ACHN (cell line): Measurements from ENCODE around the gene SGTA.
"Not testable (repeated sequence)": the region's sequence is repeated elsewhere in the genome, so short reads cannot be mapped to it uniquely, and the experiment has no call there.

ENCODE experiments used
- DNase-seq: peaks from one replicate; pipeline ENCODE4 v3.0.0-alpha.2; 2015
- in situ Hi-C: cut with HindIII; loops from 2 replicates; pipeline ENCODE4 v1.10.0; 2017; ENCODE audit warnings: low sequenced_read_pairs, low pct_ligation_motif_present, low pct_unique_long_range_greater_than_20kb

The SGTA gene

GRCh38 chr19:2797280-2797679, 14.2 kb upstream of the SGTA start:
- in situ Hi-C loops: no loop called here
- DNase-seq: no peak

GRCh38 chr19:2796659-2797266, 13.7 kb upstream of the SGTA start:
- in situ Hi-C loops: no loop called here
- DNase-seq: no peak

GRCh38 chr19:2795827-2796658, 13.0 kb upstream of the SGTA start:
- in situ Hi-C loops: no loop called here
- no peak for DNase-seq

GRCh38 chr19:2793577-2793976, 10.5 kb upstream of the SGTA start:
- in situ Hi-C loops: no loop called here

DNA sequence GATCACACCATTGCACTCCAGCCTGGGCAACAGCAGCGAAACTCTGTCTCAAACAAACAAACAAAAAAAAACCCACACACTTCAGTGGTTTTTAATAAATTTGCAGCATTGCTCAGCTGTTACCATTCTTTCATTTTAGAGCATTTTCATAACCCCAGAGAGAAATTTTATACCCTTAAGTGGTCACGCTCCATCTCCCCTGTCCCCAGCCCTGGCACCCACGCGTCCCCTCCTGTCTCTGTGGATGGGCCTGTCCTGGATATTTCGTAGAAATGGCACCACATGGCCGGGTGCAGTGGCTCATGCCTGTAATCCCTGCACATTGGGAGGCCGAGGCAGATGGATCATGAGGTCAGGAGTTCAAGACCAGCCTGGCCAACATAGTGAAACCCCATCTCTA, 10.1 kb upstream of the SGTA start:
- in situ Hi-C loops: no loop called here
- DNase-seq: no peak

More at GRCh38 chr19:2793577-2793976, 10.5 kb upstream of the SGTA start:
- no peak for DNase-seq

GRCh38 chr19:2792666-2793065, 9.6 kb upstream of the SGTA start:
- DNase-seq, in situ Hi-C loops: not testable (repeated sequence)

DNA sequence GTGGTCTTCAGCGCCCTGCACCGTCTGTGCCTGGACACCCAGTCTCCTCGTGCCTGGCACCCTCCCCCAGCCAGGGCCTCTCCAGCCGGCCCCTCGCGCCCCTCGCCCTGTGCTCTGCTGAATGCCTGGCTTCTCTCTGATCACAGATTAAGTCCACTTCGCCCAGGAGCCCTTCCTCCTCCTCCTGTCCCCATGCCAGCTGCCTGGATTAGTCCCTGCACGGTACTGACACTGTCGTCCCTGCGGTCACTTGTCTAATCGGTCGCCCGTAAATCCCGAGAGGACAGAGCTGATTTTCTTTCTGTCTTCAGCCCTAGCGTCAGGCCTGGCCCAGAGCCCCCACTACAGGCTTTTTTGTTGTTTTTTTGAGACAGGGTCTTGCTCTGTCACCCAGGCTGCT, 8.8 kb upstream of the SGTA start:
- in situ Hi-C loops: no loop called here
- DNase-seq: no peak

- in situ Hi-C loops: no loop called here
- no peak for DNase-seq
These were observed 8.4 kb upstream of the SGTA start for GRCh38 chr19:2791440-2791839.

DNA sequence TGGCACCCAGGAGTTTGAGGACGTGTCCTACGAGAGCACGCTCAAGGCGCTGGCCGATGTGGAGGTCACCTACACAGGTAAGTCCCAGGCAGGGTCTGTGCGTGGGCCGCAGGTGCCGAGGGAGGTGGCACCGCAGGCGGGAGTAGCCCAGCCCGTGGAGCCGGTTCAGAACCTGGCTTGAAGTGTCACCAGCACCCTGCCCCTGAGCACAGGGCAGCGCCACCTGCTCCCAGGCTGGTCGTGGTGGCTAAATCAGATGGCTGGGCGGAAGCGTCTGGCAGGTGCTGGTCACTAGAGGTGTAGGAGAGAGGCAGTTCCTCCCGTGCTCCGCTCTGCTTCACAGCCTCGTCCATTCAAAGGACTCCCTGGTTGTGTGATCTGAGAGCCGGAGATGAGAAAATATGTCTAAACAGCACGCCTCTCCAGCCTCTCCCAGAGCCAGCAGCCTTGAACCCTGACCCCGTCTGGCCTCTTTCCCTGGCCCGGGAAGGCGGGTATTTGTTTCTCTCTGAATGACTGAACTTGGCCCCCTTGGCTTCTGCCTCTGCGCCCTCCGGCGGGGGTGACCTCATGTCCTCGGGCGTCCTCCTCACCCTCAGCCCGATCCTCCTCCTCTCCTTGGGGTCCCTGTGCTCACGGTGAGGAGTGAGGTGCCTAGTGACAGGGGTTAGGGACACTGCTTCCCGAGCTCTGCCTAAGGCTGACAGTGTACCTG, 7.6 kb upstream of the SGTA start:
- in situ Hi-C loops: no loop called here
- DNase-seq: no peak

DNA sequence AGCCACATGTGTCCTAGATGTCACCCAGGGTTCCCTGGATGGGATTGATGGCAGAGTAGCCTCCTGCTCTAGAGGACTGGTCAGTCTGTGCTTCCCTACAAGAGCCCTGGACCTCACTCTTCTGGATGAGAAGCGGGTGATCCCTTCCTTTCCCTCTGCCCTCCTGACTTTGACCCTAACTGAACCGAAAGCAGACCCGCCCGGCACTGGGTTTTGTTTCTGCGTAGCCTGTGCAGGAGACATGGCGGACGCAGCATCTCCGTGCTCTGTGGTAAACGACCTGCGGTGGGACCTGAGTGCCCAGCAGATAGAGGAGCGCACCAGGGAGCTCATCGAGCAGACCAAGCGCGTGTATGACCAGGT, 7.1 kb upstream of the SGTA start:
- no peak for DNase-seq
- in situ Hi-C loops: no loop called here

DNA sequence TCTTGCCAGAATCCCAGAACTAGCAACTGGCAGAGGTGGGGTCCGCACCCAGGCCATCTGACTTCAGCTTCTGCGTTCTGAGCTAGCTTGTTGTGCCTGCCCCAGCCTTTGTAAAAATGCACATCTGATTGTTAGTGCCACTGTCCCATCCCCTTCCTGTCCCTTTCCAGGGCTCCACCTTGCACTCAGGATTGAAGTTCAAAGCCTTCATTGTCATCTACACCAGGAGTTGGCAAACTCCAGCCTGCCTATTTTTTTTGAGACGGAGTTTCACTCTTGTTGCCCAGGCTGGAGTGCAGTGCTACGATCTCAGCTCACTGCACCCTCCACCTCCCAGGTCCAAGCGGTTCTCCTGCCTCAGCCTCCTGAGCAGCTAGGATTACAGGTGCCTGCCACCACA, 5.2 kb upstream of the SGTA start:
- in situ Hi-C loops: no loop called here
- no peak for DNase-seq

DNA sequence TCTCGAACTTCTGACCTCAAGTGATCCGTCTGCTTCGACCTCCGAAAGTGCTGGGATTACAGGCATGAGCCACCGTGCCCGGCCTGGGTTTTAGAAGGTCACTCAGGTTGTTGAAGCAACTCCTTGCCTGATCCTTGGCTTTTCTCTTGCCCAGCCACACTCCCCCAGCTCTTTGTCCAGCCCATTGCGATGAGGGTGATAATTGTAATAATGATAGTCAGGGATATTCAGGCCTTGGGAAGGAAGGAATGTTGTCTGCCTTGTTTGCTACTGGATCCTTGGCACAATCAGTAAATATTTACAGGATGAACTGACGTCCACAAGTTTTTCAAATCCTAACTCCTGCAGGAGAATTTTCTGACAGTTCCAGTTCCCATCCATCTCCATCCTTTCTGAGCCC, 4.0 kb upstream of the SGTA start:
- in situ Hi-C loops: no loop called here
- no peak for DNase-seq

DNA sequence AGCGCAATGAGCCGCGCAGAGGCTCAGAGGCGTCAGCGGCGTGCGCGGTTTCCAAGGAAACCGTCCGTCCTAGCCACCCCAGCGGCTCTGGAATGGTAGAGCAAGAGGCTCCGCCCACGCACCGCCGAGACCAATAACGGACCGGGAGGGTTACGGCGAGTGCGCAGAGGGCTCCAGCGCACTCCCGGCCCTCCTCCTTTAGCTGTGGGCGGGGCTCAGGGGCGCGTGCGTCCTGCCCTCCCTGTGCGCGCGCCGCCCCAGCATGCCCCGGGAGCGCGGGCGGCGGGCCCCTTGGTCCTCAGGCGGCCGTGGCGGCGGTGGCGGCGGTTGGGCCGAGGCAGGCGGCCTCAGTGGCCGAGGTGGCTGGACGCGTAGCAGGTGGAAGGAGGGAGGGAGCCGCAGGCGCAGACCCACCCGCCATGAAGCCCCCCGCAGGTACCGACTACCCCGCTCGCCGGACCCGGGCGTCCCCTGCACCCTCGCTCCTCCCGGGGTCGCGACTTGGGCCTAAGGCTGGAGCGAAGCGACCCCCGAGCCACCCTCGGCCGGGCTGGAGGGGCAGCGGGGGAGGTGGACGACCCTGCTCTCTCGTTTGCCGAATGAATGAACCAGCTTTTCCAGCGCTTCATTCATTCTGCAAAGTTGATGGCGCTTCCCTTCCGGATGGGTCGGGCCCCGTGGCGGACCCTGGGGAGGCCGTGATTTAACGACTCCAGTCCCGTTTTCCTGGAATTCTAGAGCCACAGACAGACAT, 2.3 kb upstream of the SGTA start, which contains the start of gene THOP1:
THOP1 (plus strand) TSS at position 260 of the 754 bp plus-strand sequence; CDS start at position 420, 160 bp downstream.
- peak; percentile 98 for DNase-seq
- in situ Hi-C loops: no loop called here

DNA sequence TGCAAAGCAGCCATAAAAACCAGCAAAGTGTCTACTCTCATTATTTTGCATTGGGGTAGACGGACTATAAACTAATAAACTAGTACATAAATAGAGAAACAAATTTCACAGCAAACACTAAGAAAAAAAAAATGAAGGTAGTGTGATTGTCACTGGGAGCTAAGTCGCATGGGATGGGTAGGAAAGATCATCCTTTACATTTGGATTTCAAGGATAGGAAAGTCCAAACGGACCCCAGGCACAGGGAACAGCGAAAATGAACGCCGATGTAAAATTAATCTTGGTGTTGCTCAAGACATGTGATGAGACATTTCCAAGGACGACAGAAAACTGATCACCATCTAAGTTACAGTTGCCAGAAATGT, 690 bp upstream of the SGTA start:
- DNase-seq: no peak
- in situ Hi-C loops: no loop called here

- DNase-seq: no peak
- in situ Hi-C loops: no loop called here
These were observed 641 bp downstream of the SGTA start for GRCh38 chr19:2782329-2782935.

- no peak for DNase-seq
- in situ Hi-C loops: no loop called here
These were observed 2.8 kb downstream of the SGTA start for GRCh38 chr19:2780284-2780683.

DNA sequence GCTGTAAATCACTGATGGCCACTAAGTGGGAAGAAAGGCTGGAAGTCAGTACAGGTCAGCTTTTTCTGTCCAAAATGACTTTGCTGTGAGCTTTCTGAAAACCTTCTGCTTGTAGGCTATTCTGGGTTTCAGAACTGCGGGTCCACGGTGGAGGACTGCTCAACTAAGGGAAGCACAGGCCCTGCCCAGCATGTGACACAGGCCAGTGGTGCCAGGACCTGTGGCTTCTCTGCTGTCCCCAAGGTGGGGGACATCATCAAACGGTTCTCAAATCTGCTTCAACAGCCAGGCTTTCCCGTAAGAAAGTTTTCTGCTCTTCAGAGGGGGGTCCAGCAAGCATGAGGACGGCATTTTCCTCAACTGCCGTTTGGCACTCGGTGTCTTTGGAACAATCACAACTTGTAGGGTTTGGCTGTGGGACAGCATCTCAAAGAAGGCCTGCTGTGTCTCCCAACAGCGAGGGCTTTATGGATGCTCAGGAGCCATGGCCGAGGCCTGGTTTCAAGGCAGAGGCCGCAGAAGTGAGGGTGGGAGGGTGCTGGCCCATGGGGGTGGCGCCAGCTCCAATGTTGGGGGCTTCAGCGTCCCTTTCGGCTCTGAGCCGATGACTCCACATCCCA, 3.8 kb downstream of the SGTA start:
- in situ Hi-C loops: no loop called here
- no peak for DNase-seq

GRCh38 chr19:2777952-2778683, 5.0 kb downstream of the SGTA start:
- DNase-seq: no peak
- in situ Hi-C loops: no loop called here
